A673 (cell line): Measurements from ENCODE around the gene CLEC16A. TPM values are rescaled to one million over a fixed set of nuclear protein-coding genes. Genes with fewer than 3 reads are reported as not detected.

Source experiments
- BruUV-seq: library from RNA; stranded (reverse); fragments of 400-500 nt; replicated peaks from 2 replicates; lab custom pipeline; 2021; lab: Mats Ljungman, UMichigan
- CTCF ChIA-PET: fragments of 300-600 bp; sonication (Branson Sonifier 250); formaldehyde crosslinking; loops from one replicate; lab custom pipeline; 2022; ENCODE audit warnings: antibody characterized with exemption; lab: Charles Lee
- POLR2A ChIA-PET: fragments of 300-600 bp; sonication (Branson Sonifier 250); formaldehyde crosslinking; loops from one replicate; lab custom pipeline; 2022; ENCODE audit warnings: antibody characterized with exemption; ENCODE audit not compliant: low non-redundant PET; lab: Charles Lee
- DNase-seq: peaks from one replicate; pipeline ENCODE4 v3.0.0-alpha.2; 2015; ENCODE audit warnings: low spot score
- H3K27ac ChIP-seq: fragments of 200-600 bp; sonication (generic); 2 replicates; pipeline ENCODE4 v1.5.1; 2016; ENCODE audit warnings: mixed run types, low read depth, mild to moderate bottlenecking, mixed read lengths, antibody characterized with exemption, low read length; ENCODE audit not compliant: poor library complexity, severe bottlenecking
- H3K27me3 ChIP-seq: fragments of 200-600 bp; sonication (generic); replicated peaks from 2 replicates; pipeline ENCODE4 v1.6.1; 2017; ENCODE audit warnings: mixed run types, low read depth, mild to moderate bottlenecking, mixed read lengths, antibody characterized with exemption, low read length; ENCODE audit not compliant: insufficient read depth, poor library complexity
- H3K36me3 ChIP-seq: fragments of 200-600 bp; sonication (generic); 2 replicates; pipeline ENCODE4 v1.6.1; 2016; ENCODE audit warnings: mixed run types, mild to moderate bottlenecking, mixed read lengths, antibody characterized with exemption, low read length; ENCODE audit not compliant: insufficient read depth, poor library complexity, severe bottlenecking
- H3K4me1 ChIP-seq: fragments of 200-600 bp; sonication (generic); 2 replicates; pipeline ENCODE4 v1.6.1; 2017; ENCODE audit warnings: mixed run types, mild to moderate bottlenecking, mixed read lengths, antibody characterized with exemption, low read length; ENCODE audit not compliant: insufficient read depth, poor library complexity, severe bottlenecking
- H3K4me3 ChIP-seq: fragments of 200-600 bp; sonication (generic); 2 replicates; pipeline ENCODE4 v1.5.1; 2016; ENCODE audit warnings: low read depth, mixed run types, mild to moderate bottlenecking, mixed read lengths, low read length; ENCODE audit not compliant: poor library complexity, severe bottlenecking
- H3K9me3 ChIP-seq: fragments of 200-600 bp; sonication (generic); 2 replicates; pipeline ENCODE4 v1.6.1; 2016; ENCODE audit warnings: mixed run types, low read depth, mild to moderate bottlenecking, mixed read lengths, antibody characterized with exemption, low read length; ENCODE audit not compliant: poor library complexity, severe bottlenecking
- EZH2 ChIP-seq: fragments of 200-600 bp; sonication (generic); IDR thresholded peaks from 2 replicates; pipeline ENCODE4 v1.6.1; 2017; ENCODE audit warnings: borderline replicate concordance, low read depth, mild to moderate bottlenecking, mixed read lengths, antibody characterized with exemption, low read length; ENCODE audit not compliant: poor library complexity, severe bottlenecking
- intact Hi-C: fragments of 100-400 bp; cut with micrococcal nuclease; formaldehyde crosslinking; loops from one replicate; pipeline ENCODE4 v1.10.0; 2022; ENCODE audit not compliant: unreplicated experiment
- total RNA-seq: library from RNA; stranded (reverse); gene quantifications from 2 replicates; pipeline ENCODE4 v1.2.3, GENCODE V29; 2021
- TF ChIP-seq, protein P1 (sequence below): fragments of 300-800, 200-600 bp; sonication (generic); conservative IDR thresholded peaks from 2 replicates; pipeline ENCODE4 v1.5.1; 2017; ENCODE audit warnings: low read depth, mild to moderate bottlenecking, antibody characterized with exemption, low read length, moderate library complexity, mixed read lengths

The CLEC16A gene
- total RNA-seq, 1 experiment from 2014 or later, result 23.4 TPM

DNA sequence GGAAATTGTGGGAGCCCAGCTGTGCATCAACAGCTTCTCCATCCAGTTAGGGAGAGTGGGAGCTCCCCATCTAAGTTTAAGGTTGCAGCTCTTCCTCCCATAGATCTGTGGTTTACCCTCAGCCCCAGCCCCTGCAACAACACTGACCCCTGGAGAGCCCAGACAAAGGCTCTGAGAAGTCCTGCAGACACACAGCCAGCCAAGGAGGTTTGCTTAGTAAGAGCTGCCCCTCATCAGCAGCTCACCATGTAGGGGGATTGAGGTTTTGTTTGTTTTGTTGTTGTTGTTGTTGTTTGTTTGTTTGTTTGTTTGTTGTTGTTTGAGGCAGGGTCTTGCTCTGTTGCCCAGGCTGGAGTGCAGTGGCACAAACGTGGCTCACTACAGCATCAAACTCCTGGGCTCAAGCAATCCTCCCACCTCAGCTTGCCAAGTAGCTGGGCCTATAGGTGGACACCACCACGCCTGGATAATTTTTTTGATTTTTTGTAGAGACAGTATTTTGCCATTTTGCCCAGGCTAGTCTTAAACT is 138.6 kb downstream of the CLEC16A start:
- intact Hi-C loops, result no loop called here
- Histone ChIP-seq H3K4me3 (no peak overlapping the region), H3K4me1 (peaks cover 24% of the 10 kb centered on the region), H3K9me3 (no peaks in the 10 kb centered on the region), H3K27me3 (no peaks in the 10 kb centered on the region), H3K36me3 (no peaks in the 10 kb centered on the region), H3K27ac (no peak overlapping the region)
- TF ChIP-seq, protein P1, sequence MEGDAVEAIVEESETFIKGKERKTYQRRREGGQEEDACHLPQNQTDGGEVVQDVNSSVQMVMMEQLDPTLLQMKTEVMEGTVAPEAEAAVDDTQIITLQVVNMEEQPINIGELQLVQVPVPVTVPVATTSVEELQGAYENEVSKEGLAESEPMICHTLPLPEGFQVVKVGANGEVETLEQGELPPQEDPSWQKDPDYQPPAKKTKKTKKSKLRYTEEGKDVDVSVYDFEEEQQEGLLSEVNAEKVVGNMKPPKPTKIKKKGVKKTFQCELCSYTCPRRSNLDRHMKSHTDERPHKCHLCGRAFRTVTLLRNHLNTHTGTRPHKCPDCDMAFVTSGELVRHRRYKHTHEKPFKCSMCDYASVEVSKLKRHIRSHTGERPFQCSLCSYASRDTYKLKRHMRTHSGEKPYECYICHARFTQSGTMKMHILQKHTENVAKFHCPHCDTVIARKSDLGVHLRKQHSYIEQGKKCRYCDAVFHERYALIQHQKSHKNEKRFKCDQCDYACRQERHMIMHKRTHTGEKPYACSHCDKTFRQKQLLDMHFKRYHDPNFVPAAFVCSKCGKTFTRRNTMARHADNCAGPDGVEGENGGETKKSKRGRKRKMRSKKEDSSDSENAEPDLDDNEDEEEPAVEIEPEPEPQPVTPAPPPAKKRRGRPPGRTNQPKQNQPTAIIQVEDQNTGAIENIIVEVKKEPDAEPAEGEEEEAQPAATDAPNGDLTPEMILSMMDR, result no peak
- TF ChIP-seq EZH2, result no peak
- no TSS peak for BruUV-seq
- CTCF ChIA-PET, result no interaction called here
- DNase-seq, result no peak
- POLR2A ChIA-PET, result no interaction called here

DNA sequence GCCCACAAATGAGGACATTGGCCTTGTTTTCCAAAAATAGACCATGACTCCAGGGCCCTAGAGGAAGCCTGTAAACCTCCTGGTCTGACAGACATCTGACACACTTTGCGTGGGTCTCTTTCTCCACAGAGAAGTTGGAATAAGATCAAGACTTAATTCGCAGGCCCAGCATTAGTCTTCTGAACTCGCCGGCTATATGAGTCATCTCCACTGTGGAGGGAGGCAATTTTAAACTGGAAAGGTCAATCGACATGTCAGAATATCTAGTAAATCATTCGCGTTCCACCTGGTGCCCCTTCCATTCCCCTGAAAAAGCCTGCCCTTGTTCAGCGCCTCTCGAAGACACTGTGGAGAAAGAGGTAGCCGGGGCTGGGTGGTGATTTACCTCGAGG is 140.1 kb downstream of the CLEC16A start:
- Histone ChIP-seq H3K36me3 (no peaks in the 10 kb centered on the region), H3K4me3 (no peak overlapping the region), H3K27ac (no peak overlapping the region), H3K27me3 (no peaks in the 10 kb centered on the region), H3K9me3 (no peaks in the 10 kb centered on the region), H3K4me1 (peaks cover 12% of the 10 kb centered on the region)
- ChIA-PET CTCF (no interaction called here), POLR2A (no interaction called here)
- peak; percentile 29 for DNase-seq
- no peak for TF ChIP-seq EZH2
- TF ChIP-seq, protein P1, result no peak
- intact Hi-C loops, result no loop called here
- BruUV-seq, result no TSS peak

- TF ChIP-seq EZH2, result no peak
- TF ChIP-seq, protein P1, result no peak
- BruUV-seq, result no TSS peak
- ChIA-PET POLR2A (no interaction called here), CTCF (no interaction called here)
- H3K4me3 ChIP-seq, result no peak overlapping the region
- intact Hi-C loops, result no loop called here
- no peaks in the 10 kb centered on the region for H3K36me3 ChIP-seq
- DNase-seq, result no peak
- H3K27me3 ChIP-seq, result no peaks in the 10 kb centered on the region
- no peaks in the 10 kb centered on the region for H3K9me3 ChIP-seq
- peaks cover 7% of the 10 kb centered on the region for H3K4me1 ChIP-seq
- peak overlapping the region; percentile 42 for H3K27ac ChIP-seq
These were observed 140.6 kb downstream of the CLEC16A start for GRCh38 chr16:11084876-11085485.
